Liver (tissue), 9 donors: ENCODE measurements around the gene SLC30A1. TPM values are rescaled to one million over a fixed set of nuclear protein-coding genes. Genes with fewer than 3 reads are reported as not detected.

Source experiments
- DNase-seq: peaks from one replicate; pipeline ENCODE4 v3.0.0-alpha.2; 2017; ENCODE audit warnings: low spot score
- H3K27ac ChIP-seq, 2 donors: one replicate each; pipeline ENCODE4 v1.7.0; 2013; ENCODE audit warnings: inconsistent platforms in 2 of 2, low read length in 2 of 2, control low read depth in 1 of 2, low read depth in 1 of 2, mild to moderate bottlenecking in 1 of 2
- H3K27me3 ChIP-seq, 4 donors: one replicate each; pipeline versions ENCODE4 v1.6.1 to v1.7.0; 2013; ENCODE audit warnings: low read length in 3 of 4, inconsistent platforms in 1 of 4, mild to moderate bottlenecking in 1 of 4, moderate library complexity in 1 of 4; ENCODE audit not compliant: control insufficient read depth in 4 of 4, insufficient read depth in 4 of 4
- H3K36me3 ChIP-seq, 4 donors: one replicate each; pipeline versions ENCODE4 v1.6.1 to v1.7.0; 2013; ENCODE audit warnings: low read length in 3 of 4, mild to moderate bottlenecking in 3 of 4, low read depth in 1 of 4, moderate library complexity in 1 of 4; ENCODE audit not compliant: control insufficient read depth in 4 of 4, insufficient read depth in 3 of 4
- H3K4me1 ChIP-seq, 4 donors: one replicate each; pipeline versions ENCODE4 v1.6.1 to v1.7.0; 2013; ENCODE audit warnings: low read length in 3 of 4, mild to moderate bottlenecking in 3 of 4, moderate library complexity in 1 of 4; ENCODE audit not compliant: control insufficient read depth in 4 of 4, insufficient read depth in 4 of 4
- H3K4me3 ChIP-seq, 3 donors: one replicate each; pipeline versions ENCODE4 v1.6.1 to v1.7.0; 2013; ENCODE audit warnings: low read length in 3 of 3, control low read depth in 1 of 3, low read depth in 1 of 3, mild to moderate bottlenecking in 1 of 3
- H3K9ac ChIP-seq, 2 donors: one replicate each; pipeline ENCODE4 v1.7.0; 2013; ENCODE audit warnings: low read length in 2 of 2, mild to moderate bottlenecking in 2 of 2, moderate library complexity in 2 of 2, control low read depth in 1 of 2, low read depth in 1 of 2
- H3K9me3 ChIP-seq, 4 donors: one replicate each; pipeline versions ENCODE4 v1.6.1 to v1.7.0; 2013; ENCODE audit warnings: low read length in 3 of 4; ENCODE audit not compliant: control insufficient read depth in 4 of 4
- CTCF ChIP-seq: fragments of 150-350 bp; IDR thresholded peaks from 2 replicates; pipeline ENCODE4 v1.5.1; 2017; ENCODE audit warnings: improper control_type of control experiment, low read depth, low read length; ENCODE audit not compliant: missing input control
- EGR1 ChIP-seq, 2 donors: IDR thresholded peaks; 2 replicates each; pipeline ENCODE4 v1.6.1; 2016 to 2018; ENCODE audit warnings: antibody characterized with exemption in 2 of 2, low read depth in 2 of 2
- FOXA2 ChIP-seq: IDR thresholded peaks from 2 replicates; pipeline ENCODE4 v1.6.1; 2016; ENCODE audit warnings: antibody characterized with exemption
- GABPA ChIP-seq, 2 donors: IDR thresholded peaks in 1 of 2; conservative IDR thresholded peaks in 1 of 2; 2 replicates each; pipeline ENCODE4 v1.6.1; 2016; ENCODE audit warnings: antibody characterized with exemption in 2 of 2, mild to moderate bottlenecking in 1 of 2, moderate library complexity in 1 of 2
- HNF4A ChIP-seq, 2 donors: conservative IDR thresholded peaks; 2 replicates each; pipeline ENCODE4 v1.6.1; 2016; ENCODE audit warnings: antibody characterized with exemption in 2 of 2, mild to moderate bottlenecking in 2 of 2
- HNF4G ChIP-seq: IDR thresholded peaks from 2 replicates; pipeline ENCODE4 v1.6.1; 2016; ENCODE audit warnings: antibody characterized with exemption
- JUND ChIP-seq, 2 donors: IDR thresholded peaks; 2 replicates each; pipeline ENCODE4 v1.6.1; 2016; ENCODE audit warnings: antibody characterized with exemption in 2 of 2
- NR2F2 ChIP-seq: IDR thresholded peaks from 2 replicates; pipeline ENCODE4 v1.6.1; 2016; ENCODE audit warnings: antibody characterized with exemption
- RAD21 ChIP-seq, 2 donors: IDR thresholded peaks; 2 replicates each; pipeline ENCODE4 v1.6.1; 2016; ENCODE audit warnings: antibody characterized with exemption in 2 of 2, mild to moderate bottlenecking in 2 of 2
- REST ChIP-seq: IDR thresholded peaks from 2 replicates; pipeline ENCODE4 v1.6.1; 2016; ENCODE audit warnings: antibody characterized with exemption, mild to moderate bottlenecking
- RXRA ChIP-seq, 2 donors: IDR thresholded peaks; 2 replicates each; pipeline ENCODE4 v1.6.1; 2017 to 2018; ENCODE audit warnings: antibody characterized with exemption in 2 of 2, mild to moderate bottlenecking in 1 of 2
- SP1 ChIP-seq: IDR thresholded peaks from 2 replicates; pipeline ENCODE4 v1.6.1; 2018; ENCODE audit warnings: antibody characterized with exemption, mild to moderate bottlenecking
- TAF1 ChIP-seq: conservative IDR thresholded peaks from 2 replicates; pipeline ENCODE4 v1.6.1; 2016; ENCODE audit warnings: antibody characterized with exemption, mild to moderate bottlenecking
- YY1 ChIP-seq: IDR thresholded peaks from 2 replicates; pipeline ENCODE4 v1.6.1; 2016; ENCODE audit warnings: antibody characterized with exemption, mild to moderate bottlenecking
- WGBS: extraction: QIAGEN DNeasy Blood & Tissue Kit; methylation state at CpG from one replicate; pipeline ENCODE4 v1.1.7; 2013; 5-methylcytosine and 5-hydroxymethylcytosine counted together
- polyA plus RNA-seq, 2 donors: library from polyadenylated mRNA; stranded (reverse) in 1 of 2; unstranded in 1 of 2; fragments of 200-250 nt in 1 of 2; fragments of >200 nt in 1 of 2; fragmentation: Nextera tagmentation in 1 of 2; extraction: Ambion mirVana in 1 of 2; gene quantifications; one replicate each; pipeline versions ENCODE4 v1.2.1 to v1.2.3, GENCODE V29; 2013 to 2015
- total RNA-seq, 2 donors: library from RNA; depleted of rRNA; stranded (reverse); fragments of >200 nt; gene quantifications; one replicate each; pipeline ENCODE4 v1.2.3, GENCODE V29; 2014
- TF ChIP-seq, protein P1 (sequence below): IDR thresholded peaks from 2 replicates; pipeline ENCODE4 v1.6.1; 2016; ENCODE audit warnings: antibody characterized with exemption
- TF ChIP-seq, protein P2 (sequence below): IDR thresholded peaks from 2 replicates; pipeline ENCODE4 v1.6.1; 2016; ENCODE audit warnings: antibody characterized with exemption
- TF ChIP-seq, protein P3 (sequence below): IDR thresholded peaks from 2 replicates; pipeline ENCODE4 v1.6.1; 2016; ENCODE audit warnings: antibody characterized with exemption
- donor health status: healthy.
- donor health status: healthy.
- donor health status: healthy.
- donor health status: healthy.
- donor health status: healthy.

The SLC30A1 gene
- total and polyA plus RNA-seq, 4 donors = 14.9 to 83.3 (median 39.4) TPM

- no peaks in the 10 kb centered on the region for H3K27me3 ChIP-seq
- H3K9ac ChIP-seq = no peak overlapping the region
- peak overlapping the region; percentile 60 to 74 for H3K27ac ChIP-seq
- no peaks in the 10 kb centered on the region for H3K36me3 ChIP-seq
- WGBS = 81% methylated on average over 6 of the region's 6 CpGs
- peaks cover 17 to 45% (median 26%) of the 10 kb centered on the region in 4 donors for H3K4me1 ChIP-seq
- DNase-seq = no peak
- no peaks in the 10 kb centered on the region for H3K9me3 ChIP-seq
- no peak overlapping the region for H3K4me3 ChIP-seq
- TF ChIP-seq RXRA (IDR thresholded peaks at IDR 0.05) = peak in 1 of 2 donors; percentile 13
- TF ChIP-seq HNF4A (conservative IDR thresholded peaks at IDR 0.05) = peak; percentile 44 to 57
- TF ChIP-seq, protein P1, sequence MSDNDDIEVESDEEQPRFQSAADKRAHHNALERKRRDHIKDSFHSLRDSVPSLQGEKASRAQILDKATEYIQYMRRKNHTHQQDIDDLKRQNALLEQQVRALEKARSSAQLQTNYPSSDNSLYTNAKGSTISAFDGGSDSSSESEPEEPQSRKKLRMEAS = no peak
Observed at GRCh38 chr1:211607754-211608473, 29.0 kb upstream of the SLC30A1 start.

GRCh38 chr1:211606914-211607753, 28.2 kb upstream of the SLC30A1 start:
- DNase-seq = no peak
- H3K27me3 ChIP-seq = no peaks in the 10 kb centered on the region
- TF ChIP-seq, protein P2, sequence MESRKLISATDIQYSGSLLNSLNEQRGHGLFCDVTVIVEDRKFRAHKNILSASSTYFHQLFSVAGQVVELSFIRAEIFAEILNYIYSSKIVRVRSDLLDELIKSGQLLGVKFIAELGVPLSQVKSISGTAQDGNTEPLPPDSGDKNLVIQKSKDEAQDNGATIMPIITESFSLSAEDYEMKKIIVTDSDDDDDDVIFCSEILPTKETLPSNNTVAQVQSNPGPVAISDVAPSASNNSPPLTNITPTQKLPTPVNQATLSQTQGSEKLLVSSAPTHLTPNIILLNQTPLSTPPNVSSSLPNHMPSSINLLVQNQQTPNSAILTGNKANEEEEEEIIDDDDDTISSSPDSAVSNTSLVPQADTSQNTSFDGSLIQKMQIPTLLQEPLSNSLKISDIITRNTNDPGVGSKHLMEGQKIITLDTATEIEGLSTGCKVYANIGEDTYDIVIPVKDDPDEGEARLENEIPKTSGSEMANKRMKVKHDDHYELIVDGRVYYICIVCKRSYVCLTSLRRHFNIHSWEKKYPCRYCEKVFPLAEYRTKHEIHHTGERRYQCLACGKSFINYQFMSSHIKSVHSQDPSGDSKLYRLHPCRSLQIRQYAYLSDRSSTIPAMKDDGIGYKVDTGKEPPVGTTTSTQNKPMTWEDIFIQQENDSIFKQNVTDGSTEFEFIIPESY = no peak
- TF ChIP-seq RAD21 (IDR thresholded peaks at IDR 0.05) (no peak), CTCF (no peak), TAF1 (no peak), FOXA2 (no peak), SP1 (no peak), YY1 (no peak), EGR1 (IDR thresholded peaks at IDR 0.05; ENCODE audit: low read depth in 2 of 2) (no peak), HNF4G (no peak), REST (no peak), HNF4A (conservative IDR thresholded peaks at IDR 0.05) (no peak), NR2F2 (no peak), RXRA (IDR thresholded peaks at IDR 0.05) (no peak), JUND (IDR thresholded peaks at IDR 0.05) (no peak), GABPA (IDR thresholded peaks at IDR 0.05 in 1 of 2, conservative IDR thresholded peaks at IDR 0.05 in 1 of 2) (no peak)
- TF ChIP-seq, protein P1 = no peak
- TF ChIP-seq, protein P3, sequence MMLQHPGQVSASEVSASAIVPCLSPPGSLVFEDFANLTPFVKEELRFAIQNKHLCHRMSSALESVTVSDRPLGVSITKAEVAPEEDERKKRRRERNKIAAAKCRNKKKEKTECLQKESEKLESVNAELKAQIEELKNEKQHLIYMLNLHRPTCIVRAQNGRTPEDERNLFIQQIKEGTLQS = no peak
- no peak overlapping the region for H3K4me3 ChIP-seq
- 82% methylated on average over 12 of the region's 12 CpGs for WGBS
- H3K36me3 ChIP-seq = no peaks in the 10 kb centered on the region
- no peak overlapping the region for H3K9ac ChIP-seq
- H3K9me3 ChIP-seq = no peaks in the 10 kb centered on the region
- H3K4me1 ChIP-seq = peaks cover 17 to 49% (median 27%) of the 10 kb centered on the region in 4 donors
- H3K27ac ChIP-seq = peak overlapping the region; percentile 58 to 74
